HFFc6 (cell line): ENCODE results near the gene RAB11FIP4. TPM values are rescaled to one million over a fixed set of nuclear protein-coding genes. Genes with fewer than 3 reads are reported as not detected.

Experiments used
- DNase-seq: peaks from one replicate; pipeline ENCODE4 v3.0.0-alpha.2; 2018
- H3K27ac Mint-ChIP-seq: 2 replicates; pipeline ENCODE4 v1.8.0; 2020; ENCODE audit warnings: mild to moderate bottlenecking, mixed read lengths
- H3K27me3 Mint-ChIP-seq: 2 replicates; pipeline ENCODE4 v1.8.0; 2021; ENCODE audit warnings: mild to moderate bottlenecking, moderate library complexity, mixed read lengths; ENCODE audit not compliant: insufficient read depth
- H3K36me3 Mint-ChIP-seq: 2 replicates; pipeline ENCODE4 v1.8.0; 2021; ENCODE audit warnings: low read depth, mixed read lengths
- H3K4me1 Mint-ChIP-seq: 2 replicates; pipeline ENCODE4 v1.8.0; 2020; ENCODE audit warnings: low read depth, mixed read lengths
- H3K4me3 Mint-ChIP-seq: 2 replicates; pipeline ENCODE4 v1.8.0; 2020; ENCODE audit warnings: mild to moderate bottlenecking, moderate library complexity, mixed read lengths
- H3K9me3 Mint-ChIP-seq: 2 replicates; pipeline ENCODE4 v1.8.0; 2020; ENCODE audit warnings: mild to moderate bottlenecking, mixed read lengths
- total RNA-seq, 6 experiments: library from RNA; stranded (reverse); fragmentation: NEBNext Ultra II Directional; extraction: Animal tissue kit (Norgen Biotek cat#: 25700); gene quantifications; 2 replicates in 1 of 6; 3 replicates in 5 of 6; pipeline ENCODE4 v1.2.3, GENCODE V29; 2021
- TF ChIP-seq, protein P1 (sequence below): fragments of 200-600 bp; sonication (generic); IDR thresholded peaks from 2 replicates; pipeline ENCODE4 v1.5.0; 2021; ENCODE audit warnings: antibody characterized with exemption, mild to moderate bottlenecking

The RAB11FIP4 gene
- total RNA-seq, 6 experiments from 2014 or later: 0.02 to 0.38 (median 0.09) TPM

DNA sequence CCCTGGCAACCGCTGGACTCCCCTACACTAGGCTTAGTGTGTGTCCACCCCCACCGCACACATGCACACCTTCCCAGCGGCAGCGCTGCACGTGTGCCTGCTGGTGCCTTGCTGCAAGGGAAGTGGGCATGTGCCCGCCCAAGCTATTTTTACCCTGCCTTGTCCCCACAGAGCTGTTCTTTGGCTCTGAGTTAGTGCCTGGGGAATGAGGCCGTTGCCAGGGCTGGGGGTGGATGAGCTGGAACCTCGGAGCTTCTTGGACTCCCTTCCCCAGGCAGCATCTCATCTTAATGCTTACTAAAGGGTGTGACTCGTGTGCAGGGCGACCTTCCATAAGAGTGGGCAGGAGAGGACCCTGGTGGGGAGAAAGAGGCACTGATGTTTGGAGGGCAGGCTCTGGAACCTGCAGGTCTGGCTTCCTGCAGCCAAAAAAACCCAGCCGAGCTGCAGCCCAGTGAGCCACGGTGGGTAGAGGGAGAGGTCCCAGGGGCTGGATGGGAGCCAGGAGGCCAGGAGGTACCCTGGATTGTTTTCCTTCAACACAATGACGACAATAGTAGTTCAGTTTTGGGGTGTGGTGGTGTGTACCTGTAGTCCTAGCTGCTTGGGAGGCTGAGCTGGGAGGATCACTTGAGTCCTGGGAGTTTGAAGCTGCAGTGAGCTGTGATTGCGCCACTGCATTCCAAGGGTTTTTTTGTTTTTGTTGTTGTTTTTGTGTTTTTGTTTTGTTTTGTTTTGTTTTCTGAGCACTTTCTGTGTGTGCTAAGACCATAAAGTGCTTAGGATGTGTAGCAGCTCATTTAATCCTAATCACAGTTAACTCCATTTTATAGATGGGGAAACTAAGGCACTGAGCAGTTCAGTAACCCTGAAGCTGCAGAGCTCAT is 119.1 kb downstream of the RAB11FIP4 start:
- Mint-ChIP-seq H3K9me3 (no peaks in the 10 kb centered on the region), H3K4me1 (peaks cover 16% of the 10 kb centered on the region), H3K4me3 (no peak overlapping the region), H3K36me3 (no peaks in the 10 kb centered on the region), H3K27ac (no peak overlapping the region), H3K27me3 (peaks cover 22% of the 10 kb centered on the region)
- DNase-seq: peak; percentile 4
- TF ChIP-seq, protein P1, sequence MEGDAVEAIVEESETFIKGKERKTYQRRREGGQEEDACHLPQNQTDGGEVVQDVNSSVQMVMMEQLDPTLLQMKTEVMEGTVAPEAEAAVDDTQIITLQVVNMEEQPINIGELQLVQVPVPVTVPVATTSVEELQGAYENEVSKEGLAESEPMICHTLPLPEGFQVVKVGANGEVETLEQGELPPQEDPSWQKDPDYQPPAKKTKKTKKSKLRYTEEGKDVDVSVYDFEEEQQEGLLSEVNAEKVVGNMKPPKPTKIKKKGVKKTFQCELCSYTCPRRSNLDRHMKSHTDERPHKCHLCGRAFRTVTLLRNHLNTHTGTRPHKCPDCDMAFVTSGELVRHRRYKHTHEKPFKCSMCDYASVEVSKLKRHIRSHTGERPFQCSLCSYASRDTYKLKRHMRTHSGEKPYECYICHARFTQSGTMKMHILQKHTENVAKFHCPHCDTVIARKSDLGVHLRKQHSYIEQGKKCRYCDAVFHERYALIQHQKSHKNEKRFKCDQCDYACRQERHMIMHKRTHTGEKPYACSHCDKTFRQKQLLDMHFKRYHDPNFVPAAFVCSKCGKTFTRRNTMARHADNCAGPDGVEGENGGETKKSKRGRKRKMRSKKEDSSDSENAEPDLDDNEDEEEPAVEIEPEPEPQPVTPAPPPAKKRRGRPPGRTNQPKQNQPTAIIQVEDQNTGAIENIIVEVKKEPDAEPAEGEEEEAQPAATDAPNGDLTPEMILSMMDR: no peak

- Mint-ChIP-seq H3K9me3 (no peaks in the 10 kb centered on the region), H3K4me3 (no peak overlapping the region), H3K27ac (no peak overlapping the region), H3K4me1 (peaks cover 16% of the 10 kb centered on the region), H3K27me3 (peaks cover 22% of the 10 kb centered on the region), H3K36me3 (no peaks in the 10 kb centered on the region)
- DNase-seq: no peak
- TF ChIP-seq, protein P1: no peak
These were observed 119.7 kb downstream of the RAB11FIP4 start for GRCh38 chr17:31511195-31511578.

DNA sequence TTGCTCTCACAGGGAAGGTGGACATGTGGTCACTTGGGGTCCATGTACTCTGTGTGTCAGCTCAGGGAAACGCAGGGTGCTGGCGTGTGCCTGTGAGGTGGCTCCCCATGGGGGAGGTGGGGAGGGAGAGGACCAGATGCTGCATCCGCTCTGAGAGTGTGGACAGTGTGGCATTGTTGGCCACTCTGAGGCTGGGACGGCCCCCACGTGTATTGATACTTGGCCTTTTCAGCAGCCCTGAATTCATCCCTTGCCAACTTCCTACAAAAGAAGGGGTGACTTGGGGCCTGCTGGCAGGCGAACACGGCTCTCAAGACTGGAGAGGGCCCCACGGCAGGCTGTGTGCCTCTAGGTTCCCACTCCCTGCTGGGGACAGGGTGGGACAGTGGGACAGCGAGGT is 120.1 kb downstream of the RAB11FIP4 start:
- Mint-ChIP-seq H3K9me3 (no peaks in the 10 kb centered on the region), H3K4me1 (peaks cover 16% of the 10 kb centered on the region), H3K36me3 (no peaks in the 10 kb centered on the region), H3K4me3 (no peak overlapping the region), H3K27ac (no peak overlapping the region), H3K27me3 (peaks cover 19% of the 10 kb centered on the region)
- no peak for DNase-seq
- TF ChIP-seq, protein P1: no peak

DNA sequence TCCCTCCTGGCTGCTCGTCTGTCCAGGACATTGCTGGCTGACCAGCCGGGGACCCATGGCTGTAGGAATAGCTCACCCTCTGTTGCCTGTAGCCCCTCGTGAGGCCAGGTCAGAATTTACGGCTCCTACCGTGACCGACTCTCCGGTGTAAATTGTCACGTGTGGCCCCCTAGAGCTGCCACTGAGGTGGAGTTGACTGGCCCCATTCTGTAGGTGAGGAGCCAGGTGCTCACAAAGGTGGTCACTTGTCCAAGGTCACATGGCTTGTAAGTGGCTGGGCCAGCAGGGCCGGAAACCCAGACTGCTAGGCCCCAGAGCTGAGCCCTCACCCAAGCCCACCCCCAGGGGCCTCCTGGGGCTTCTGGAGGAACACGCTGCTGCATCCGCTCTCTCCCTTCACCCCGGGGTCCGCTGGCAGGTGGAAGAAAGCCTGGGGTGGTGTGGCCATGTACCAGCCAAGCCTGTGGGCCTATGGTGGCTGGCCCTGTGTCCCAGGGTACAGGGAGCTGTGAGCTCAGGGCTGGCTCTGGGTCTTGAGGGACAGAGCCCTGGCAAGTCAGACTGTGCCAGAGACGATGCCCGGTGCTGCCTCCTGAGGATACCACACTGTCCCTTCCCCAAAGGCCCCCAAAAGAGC is 120.7 kb downstream of the RAB11FIP4 start:
- no peak for DNase-seq
- Mint-ChIP-seq H3K36me3 (no peaks in the 10 kb centered on the region), H3K9me3 (no peaks in the 10 kb centered on the region), H3K4me1 (peaks cover 16% of the 10 kb centered on the region), H3K27ac (no peak overlapping the region), H3K4me3 (no peak overlapping the region), H3K27me3 (peaks cover 17% of the 10 kb centered on the region)
- TF ChIP-seq, protein P1: no peak

DNA sequence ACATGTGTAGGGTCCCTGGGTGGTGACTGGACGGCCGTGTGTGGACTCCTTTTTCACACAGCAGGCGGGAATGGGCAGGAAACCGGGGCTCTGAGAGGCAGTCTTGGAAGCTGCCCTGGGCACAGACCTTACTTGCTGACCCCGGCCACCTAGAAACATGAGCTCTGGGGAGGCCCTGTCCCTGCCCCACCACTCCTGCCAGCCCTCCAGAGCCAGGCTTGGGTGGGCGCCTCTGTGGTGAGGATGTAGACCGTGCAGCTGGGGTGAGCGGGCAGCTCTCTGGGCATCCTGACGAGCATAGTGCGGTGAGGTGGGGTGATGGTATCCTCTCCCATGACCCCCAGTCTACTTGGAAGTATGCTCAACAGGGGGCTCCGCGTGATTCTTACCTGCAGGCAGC is 121.3 kb downstream of the RAB11FIP4 start:
- Mint-ChIP-seq H3K36me3 (no peaks in the 10 kb centered on the region), H3K4me3 (no peak overlapping the region), H3K4me1 (peaks cover 16% of the 10 kb centered on the region), H3K9me3 (no peaks in the 10 kb centered on the region), H3K27me3 (peaks cover 19% of the 10 kb centered on the region), H3K27ac (no peak overlapping the region)
- DNase-seq: no peak
- TF ChIP-seq, protein P1: no peak
